Measurements from ENCODE around the gene LRTM2. TPM values are rescaled to one million over a fixed set of nuclear protein-coding genes. Genes with fewer than 3 reads are reported as not detected.

LRTM2 gene
- total RNA-seq, 1 experiment from 2014 or later: not detected

GRCh38 chr12:1806301-1807086 is 13.9 kb upstream of the LRTM2 start:
- DNase-seq (no peak), ATAC-seq (no peak)
- no peak for TF ChIP-seq CTCF (conservative IDR thresholded peaks at IDR 0.05; ENCODE audit: low read depth, low read length)
- no peak for TF ChIP-seq EZH2phosphoT487 (IDR thresholded peaks at IDR 0.05; ENCODE audit: borderline replicate concordance, low read length)
- no peak for TF ChIP-seq EZH2 (IDR thresholded peaks at IDR 0.05; ENCODE audit: low read length, unreplicated experiment)
- intact Hi-C loops (cut with micrococcal nuclease): no loop called here
- no peak overlapping the region for H3K27ac ChIP-seq (ENCODE audit: low read length)
- H3K27me3 ChIP-seq (ENCODE audit: low read length): no peaks in the 10 kb centered on the region
- H4K20me1 ChIP-seq (ENCODE audit: low read length): no peaks in the 10 kb centered on the region
- H3K36me3 ChIP-seq (ENCODE audit: low read depth, low read length): no peaks in the 10 kb centered on the region
- H3K9ac ChIP-seq (ENCODE audit: low read length): no peak overlapping the region
- no peaks in the 10 kb centered on the region for H3K4me1 ChIP-seq (ENCODE audit: insufficient read depth, low read length)
- H3K4me3 ChIP-seq (ENCODE audit: low read length): no peak overlapping the region
- H3K9me2 ChIP-seq (replicated peaks; ENCODE audit: low read length): no peaks in the 10 kb centered on the region
- BruUV-seq (replicated peaks): no TSS peak
- CTCF ChIA-PET: no interaction called here
- H3K4me2 ChIP-seq (ENCODE audit: low read length): no peak overlapping the region
- no peak overlapping the region for H2AFZ ChIP-seq (ENCODE audit: low read length)
- POLR2A ChIA-PET (ENCODE audit: unreplicated experiment): no interaction called here
- no peaks in the 10 kb centered on the region for H3K9me3 ChIP-seq (ENCODE audit: low read length)
- H3K79me2 ChIP-seq (ENCODE audit: low read length): no peaks in the 10 kb centered on the region
- H3F3A ChIP-seq (ENCODE audit: low read length, unreplicated experiment): no peaks in the 10 kb centered on the region

- no peak for DNase-seq
- H3K9me3 ChIP-seq (ENCODE audit: low read length): no peaks in the 10 kb centered on the region
- H4K20me1 ChIP-seq (ENCODE audit: low read length): no peaks in the 10 kb centered on the region
- H3K79me2 ChIP-seq (ENCODE audit: low read length): no peaks in the 10 kb centered on the region
- H3K9ac ChIP-seq (ENCODE audit: low read length): no peak overlapping the region
- ChIA-PET CTCF (no interaction called here), POLR2A (ENCODE audit: unreplicated experiment) (no interaction called here)
- H3K9me2 ChIP-seq (replicated peaks; ENCODE audit: low read length): no peaks in the 10 kb centered on the region
- no peak for TF ChIP-seq EZH2phosphoT487 (IDR thresholded peaks at IDR 0.05; ENCODE audit: borderline replicate concordance, low read length)
- TF ChIP-seq CTCF (conservative IDR thresholded peaks at IDR 0.05; ENCODE audit: low read depth, low read length): no peak
- no peak for TF ChIP-seq EZH2 (IDR thresholded peaks at IDR 0.05; ENCODE audit: low read length, unreplicated experiment)
- H3K36me3 ChIP-seq (ENCODE audit: low read depth, low read length): no peaks in the 10 kb centered on the region
- no peaks in the 10 kb centered on the region for H3K27me3 ChIP-seq (ENCODE audit: low read length)
- H2AFZ ChIP-seq (ENCODE audit: low read length): no peak overlapping the region
- BruUV-seq (replicated peaks): no TSS peak
- ATAC-seq: no peak
- no peaks in the 10 kb centered on the region for H3F3A ChIP-seq (ENCODE audit: low read length, unreplicated experiment)
- intact Hi-C loops (cut with micrococcal nuclease): no loop called here
- H3K4me1 ChIP-seq (ENCODE audit: insufficient read depth, low read length): no peaks in the 10 kb centered on the region
- H3K27ac ChIP-seq (ENCODE audit: low read length): no peak overlapping the region
- no peak overlapping the region for H3K4me2 ChIP-seq (ENCODE audit: low read length)
- H3K4me3 ChIP-seq (ENCODE audit: low read length): no peak overlapping the region
Observed at GRCh38 chr12:1807087-1807860, 13.1 kb upstream of the LRTM2 start.

Data from PC-3 (cell line).